Muscle layer of colon (tissue), 2 donors: ENCODE results near the gene FBXO2.
"Not testable (repeated sequence)": the region's sequence is repeated elsewhere in the genome, so short reads cannot be mapped to it uniquely, and the experiment has no call there.

Experiments used
- H3K27ac ChIP-seq: one replicate; pipeline ENCODE4 v1.7.0; 2013; ENCODE audit warnings: low read depth, mild to moderate bottlenecking, low read length, moderate library complexity
- H3K27me3 ChIP-seq, 2 donors: one replicate each; pipeline ENCODE4 v1.7.0; 2013; ENCODE audit warnings: low read length in 2 of 2, mild to moderate bottlenecking in 2 of 2; ENCODE audit not compliant: insufficient read depth in 2 of 2, control insufficient read depth in 1 of 2
- H3K36me3 ChIP-seq: one replicate; pipeline ENCODE4 v1.7.0; 2013; ENCODE audit warnings: mild to moderate bottlenecking, low read length; ENCODE audit not compliant: insufficient read depth
- H3K4me1 ChIP-seq: one replicate; pipeline ENCODE4 v1.7.0; 2013; ENCODE audit warnings: mild to moderate bottlenecking, low read length; ENCODE audit not compliant: insufficient read depth
- H3K4me3 ChIP-seq, 2 donors: one replicate each; pipeline ENCODE4 v1.7.0; 2013; ENCODE audit warnings: low read length in 2 of 2, low read depth in 1 of 2, mild to moderate bottlenecking in 1 of 2, moderate library complexity in 1 of 2
- H3K9ac ChIP-seq: one replicate; pipeline ENCODE4 v1.7.0; 2013; ENCODE audit warnings: low read length
- H3K9me3 ChIP-seq: one replicate; pipeline ENCODE4 v1.7.0; 2013; ENCODE audit warnings: mild to moderate bottlenecking, low read length
- donor health status: abdominal sarcoma.
- donor health status: Adenocarcinoma of cecum.

The FBXO2 gene

GRCh38 chr1:11620924-11621323 is 33.3 kb downstream of the FBXO2 start:
- Histone ChIP-seq H3K4me1 (no peaks in the 10 kb centered on the region), H3K27me3 (peaks cover 0 to 18% of the 10 kb centered on the region in 2 donors), H3K27ac (no peak overlapping the region), H3K36me3 (no peaks in the 10 kb centered on the region), H3K9me3 (no peaks in the 10 kb centered on the region), H3K9ac (no peak overlapping the region), H3K4me3 (no peak overlapping the region)

GRCh38 chr1:11620405-11620804 is 33.8 kb downstream of the FBXO2 start:
- Histone ChIP-seq H3K27me3 (peaks cover 0 to 18% of the 10 kb centered on the region in 2 donors), H3K27ac (no peak overlapping the region), H3K4me1 (no peaks in the 10 kb centered on the region), H3K36me3 (no peaks in the 10 kb centered on the region), H3K9me3 (no peaks in the 10 kb centered on the region), H3K4me3 (no peak overlapping the region), H3K9ac (no peak overlapping the region)

GRCh38 chr1:11617741-11618140 is 36.5 kb downstream of the FBXO2 start:
- no peak overlapping the region for H3K27ac ChIP-seq
- no peaks in the 10 kb centered on the region for H3K9me3 ChIP-seq
- no peaks in the 10 kb centered on the region for H3K4me1 ChIP-seq
- H3K4me3 ChIP-seq, result no peak overlapping the region
- H3K36me3 ChIP-seq, result no peaks in the 10 kb centered on the region
- H3K27me3 ChIP-seq, result peaks cover 0 to 13% of the 10 kb centered on the region in 2 donors
- no peak overlapping the region for H3K9ac ChIP-seq

GRCh38 chr1:11617314-11617713 is 36.9 kb downstream of the FBXO2 start:
- Histone ChIP-seq H3K36me3 (no peaks in the 10 kb centered on the region), H3K4me3 (no peak overlapping the region), H3K4me1 (no peaks in the 10 kb centered on the region), H3K27ac (no peak overlapping the region), H3K9me3 (no peaks in the 10 kb centered on the region), H3K9ac (no peak overlapping the region), H3K27me3 (peaks cover 0 to 13% of the 10 kb centered on the region in 2 donors)

DNA sequence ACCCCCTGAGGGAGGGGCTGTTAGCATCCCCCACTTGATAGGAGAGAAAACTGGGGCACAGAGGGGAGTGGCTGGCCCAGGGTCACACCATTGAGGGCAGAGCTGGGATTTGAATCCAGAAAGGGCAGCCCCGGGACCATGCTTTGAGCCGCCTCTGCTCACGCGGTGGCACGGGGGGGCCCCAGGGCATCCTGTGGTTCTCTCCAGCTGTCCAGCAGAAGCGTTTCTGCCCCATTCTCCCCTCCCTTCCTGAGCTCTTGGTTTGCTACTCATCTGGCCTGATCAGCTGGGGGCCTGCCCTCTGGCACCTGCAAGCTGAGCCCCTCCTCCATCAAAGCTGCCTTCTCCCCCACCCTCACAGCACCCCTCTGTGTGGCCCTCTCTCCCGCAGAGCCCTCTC is 37.5 kb downstream of the FBXO2 start:
- Histone ChIP-seq H3K9me3 (no peaks in the 10 kb centered on the region), H3K27me3 (peaks cover 0 to 13% of the 10 kb centered on the region in 2 donors), H3K4me1 (no peaks in the 10 kb centered on the region), H3K36me3 (no peaks in the 10 kb centered on the region), H3K9ac (no peak overlapping the region), H3K27ac (no peak overlapping the region), H3K4me3 (no peak overlapping the region)

- no peak overlapping the region for H3K27ac ChIP-seq
- H3K36me3 ChIP-seq, result no peaks in the 10 kb centered on the region
- no peaks in the 10 kb centered on the region for H3K4me1 ChIP-seq
- H3K27me3 ChIP-seq, result peaks cover 0 to 13% of the 10 kb centered on the region in 2 donors
- H3K4me3 ChIP-seq, result no peak overlapping the region
- no peak overlapping the region for H3K9ac ChIP-seq
- H3K9me3 ChIP-seq, result no peaks in the 10 kb centered on the region
Observed at GRCh38 chr1:11615090-11615489, 39.1 kb downstream of the FBXO2 start.

DNA sequence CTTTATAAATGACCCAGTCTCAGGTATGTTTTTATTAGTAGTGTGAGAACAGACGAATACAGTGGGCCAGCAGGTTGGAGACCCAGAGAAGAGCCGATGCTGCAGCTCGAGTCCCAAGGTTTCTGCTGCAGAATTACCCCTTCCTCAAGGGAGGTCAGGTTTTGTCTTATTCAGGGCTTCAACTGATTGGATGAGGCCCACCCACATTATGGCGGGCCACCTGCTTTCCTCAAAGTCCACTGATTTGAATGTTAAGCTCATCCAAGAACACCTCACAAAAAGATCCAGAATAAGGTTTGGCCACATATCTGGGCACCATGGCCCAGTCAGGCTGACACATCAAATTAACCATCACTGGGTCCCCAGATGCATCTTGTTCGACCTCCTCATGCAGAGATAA is 40.9 kb downstream of the FBXO2 start:
- Histone ChIP-seq H3K9ac (no peak overlapping the region), H3K4me1 (no peaks in the 10 kb centered on the region), H3K36me3 (no peaks in the 10 kb centered on the region), H3K27me3 (peaks cover 0 to 5% of the 10 kb centered on the region in 2 donors), H3K4me3 (no peak overlapping the region), H3K27ac (no peak overlapping the region), H3K9me3 (no peaks in the 10 kb centered on the region)

- no peaks in the 10 kb centered on the region for H3K36me3 ChIP-seq
- H3K27me3 ChIP-seq, result no peaks in the 10 kb centered on the region
- H3K4me1 ChIP-seq, result no peaks in the 10 kb centered on the region
- no peak overlapping the region for H3K27ac ChIP-seq
- H3K4me3 ChIP-seq, result no peak overlapping the region
- H3K9ac ChIP-seq, result no peak overlapping the region
- no peaks in the 10 kb centered on the region for H3K9me3 ChIP-seq
Observed at GRCh38 chr1:11611638-11612327, 42.4 kb downstream of the FBXO2 start.

DNA sequence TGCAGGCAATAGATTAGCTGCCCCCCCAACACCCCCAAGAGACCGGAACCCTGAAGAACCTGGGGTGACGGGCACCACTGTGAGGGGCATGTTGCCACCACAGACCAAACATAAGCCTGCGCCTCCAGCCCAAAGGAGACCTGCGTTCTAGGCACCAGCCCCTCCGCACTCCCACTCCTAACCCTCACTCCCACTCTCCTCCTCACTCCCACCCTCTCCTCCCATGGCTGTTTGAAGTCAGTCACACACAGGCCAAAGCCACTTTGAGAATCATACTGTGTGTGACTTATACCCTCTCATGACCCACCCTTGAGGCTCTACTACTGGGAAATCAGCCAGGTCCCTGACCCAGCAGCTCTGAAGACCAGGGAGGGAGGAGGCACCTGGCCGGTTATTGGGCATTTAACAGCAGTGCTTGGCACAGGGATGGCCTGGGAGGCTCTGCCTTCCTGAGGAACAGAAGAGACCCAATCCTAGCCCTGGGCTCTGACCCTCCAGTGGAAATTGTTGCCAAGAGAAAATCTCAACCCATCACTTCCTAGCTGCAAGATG is 43.5 kb downstream of the FBXO2 start:
- no peaks in the 10 kb centered on the region for H3K36me3 ChIP-seq
- H3K27me3 ChIP-seq, result no peaks in the 10 kb centered on the region
- no peak overlapping the region for H3K9ac ChIP-seq
- H3K4me3 ChIP-seq, result no peak overlapping the region
- no peak overlapping the region for H3K27ac ChIP-seq
- no peaks in the 10 kb centered on the region for H3K4me1 ChIP-seq
- no peaks in the 10 kb centered on the region for H3K9me3 ChIP-seq

- H3K9me3 ChIP-seq, H3K36me3 ChIP-seq, H3K4me3 ChIP-seq, H3K27me3 ChIP-seq, H3K4me1 ChIP-seq, H3K27ac ChIP-seq, H3K9ac ChIP-seq: not testable (repeated sequence)
Observed at GRCh38 chr1:11609378-11609777, 44.9 kb downstream of the FBXO2 start.

- H3K9me3 ChIP-seq, H3K27ac ChIP-seq, H3K9ac ChIP-seq, H3K4me3 ChIP-seq, H3K27me3 ChIP-seq, H3K4me1 ChIP-seq, H3K36me3 ChIP-seq: not testable (repeated sequence)
Observed at GRCh38 chr1:11608596-11609130, 45.6 kb downstream of the FBXO2 start.

DNA sequence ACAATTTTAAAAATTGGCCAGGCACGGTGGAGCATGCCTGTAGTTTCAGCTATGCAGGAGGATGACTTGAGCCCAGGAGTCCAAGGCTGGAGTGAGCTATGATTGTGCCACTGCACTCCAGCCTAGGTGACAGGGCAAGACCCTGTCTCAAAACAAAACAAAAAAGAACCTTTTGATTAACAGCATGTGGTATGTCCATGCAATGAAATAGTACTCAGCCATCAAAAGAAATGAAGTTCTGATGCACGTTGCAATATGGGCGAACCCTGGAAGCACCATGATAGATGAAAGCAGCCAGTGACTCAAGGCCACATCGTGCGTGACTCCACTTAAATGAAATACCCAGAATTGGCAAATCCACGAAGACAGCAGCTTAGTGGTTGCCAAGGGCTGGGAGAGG is 47.5 kb downstream of the FBXO2 start:
- Histone ChIP-seq H3K4me1 (no peaks in the 10 kb centered on the region), H3K4me3 (no peak overlapping the region), H3K27ac (no peak overlapping the region), H3K36me3 (no peaks in the 10 kb centered on the region), H3K9me3 (no peaks in the 10 kb centered on the region), H3K9ac (no peak overlapping the region), H3K27me3 (peaks cover 0 to 4% of the 10 kb centered on the region in 2 donors)
